Measurements from ENCODE around the gene SMIM34.
"Not testable (repeated sequence)": the region's sequence is repeated elsewhere in the genome, so short reads cannot be mapped to it uniquely, and the experiment has no call there.

The SMIM34 gene

DNA sequence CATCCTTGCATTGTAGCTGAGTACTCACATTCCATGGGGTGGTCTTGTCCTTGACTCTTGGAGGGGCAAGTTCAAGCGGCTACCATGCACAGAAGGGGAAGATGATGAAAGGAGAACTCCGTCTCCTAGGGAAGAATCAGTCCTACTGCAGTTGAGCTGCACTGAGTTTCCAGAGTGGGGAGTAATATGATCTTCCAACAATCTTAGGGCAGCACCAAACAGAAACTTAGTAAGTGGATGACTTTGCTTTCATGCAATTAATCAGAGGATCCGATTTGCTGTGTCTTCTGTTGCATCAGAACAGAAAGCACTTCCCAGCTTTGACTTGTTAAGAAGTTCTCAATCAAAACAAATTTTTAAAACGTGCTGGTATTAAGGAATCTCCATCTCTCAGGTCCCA, at the start of gene SMIM34:
Gene SMIM34, minus strand, starts transcription at position 147 of the 400 bp plus-strand sequence. Its CDS starts 112 bp downstream, at position 35.
- DNase-seq: not testable (repeated sequence)

DNA sequence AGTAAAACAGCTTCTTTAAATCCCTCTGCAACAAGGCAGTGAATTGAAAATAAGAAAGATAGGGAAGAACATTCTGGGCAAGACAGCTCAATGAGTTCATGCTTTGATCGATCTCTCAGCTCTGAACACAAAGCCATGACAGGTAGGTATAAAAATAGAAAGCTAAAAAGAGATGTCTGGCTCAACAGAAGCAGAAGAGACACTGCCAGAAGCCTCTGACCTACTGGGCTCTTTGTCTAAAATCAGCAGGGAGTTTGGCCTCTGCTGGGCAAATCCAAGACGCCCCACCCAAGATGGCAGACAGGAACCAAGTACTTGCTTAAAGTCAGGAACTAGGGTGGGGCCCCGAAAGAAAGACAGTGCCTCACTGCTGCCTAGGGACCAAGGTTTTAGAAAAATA, 43.6 kb upstream of the SMIM34 start:
- not testable (repeated sequence) for DNase-seq

DNA sequence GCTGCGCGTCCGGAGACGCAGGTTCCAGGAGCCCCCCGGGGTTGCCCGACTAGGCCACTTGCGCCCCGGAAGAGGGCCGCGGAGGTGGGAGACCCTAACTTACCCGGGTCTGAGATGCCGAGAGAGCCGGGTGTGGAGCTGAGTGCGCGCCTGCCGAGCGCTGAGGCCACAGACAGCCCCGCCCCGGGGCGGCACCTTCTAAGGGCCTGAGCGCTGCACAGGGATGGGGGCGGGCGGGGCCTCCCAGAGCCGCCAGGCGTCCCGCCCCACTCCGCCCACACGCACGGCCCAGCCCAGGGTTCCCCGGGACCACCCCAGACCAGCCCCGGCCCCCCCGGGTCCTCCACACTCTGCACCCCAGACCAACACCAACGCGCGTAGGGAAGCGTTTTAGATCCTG, 35.7 kb upstream of the SMIM34 start:
- not testable (repeated sequence) for DNase-seq

- DNase-seq: not testable (repeated sequence)
Measured at GRCh38 chr21:34458266-34458665, 34.5 kb upstream of the SMIM34 start.

DNA sequence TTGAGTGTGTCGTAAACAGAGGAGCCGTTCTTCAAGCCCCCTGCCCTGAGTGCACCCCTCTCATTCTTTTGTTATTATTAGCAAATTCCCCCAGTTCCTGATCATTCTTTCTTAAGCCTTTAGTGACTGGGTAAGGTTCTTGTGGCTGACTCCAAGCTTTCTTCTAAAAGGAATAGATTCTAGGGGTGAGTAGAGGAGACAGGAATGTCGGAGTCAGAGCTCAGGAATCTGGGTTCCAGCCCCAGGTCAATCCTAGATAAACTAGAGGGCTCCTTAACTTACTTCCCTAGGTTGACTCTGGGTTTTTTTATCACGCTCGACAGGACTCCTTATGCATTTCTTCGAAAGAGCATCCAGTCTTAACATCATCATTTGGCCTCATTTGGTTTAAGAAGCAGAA, 32.4 kb upstream of the SMIM34 start:
- DNase-seq: not testable (repeated sequence)

GRCh38 chr21:34455628-34456027, 31.9 kb upstream of the SMIM34 start:
- DNase-seq: not testable (repeated sequence)

GRCh38 chr21:34447018-34447417, 23.3 kb upstream of the SMIM34 start:
- DNase-seq: not testable (repeated sequence)

DNA sequence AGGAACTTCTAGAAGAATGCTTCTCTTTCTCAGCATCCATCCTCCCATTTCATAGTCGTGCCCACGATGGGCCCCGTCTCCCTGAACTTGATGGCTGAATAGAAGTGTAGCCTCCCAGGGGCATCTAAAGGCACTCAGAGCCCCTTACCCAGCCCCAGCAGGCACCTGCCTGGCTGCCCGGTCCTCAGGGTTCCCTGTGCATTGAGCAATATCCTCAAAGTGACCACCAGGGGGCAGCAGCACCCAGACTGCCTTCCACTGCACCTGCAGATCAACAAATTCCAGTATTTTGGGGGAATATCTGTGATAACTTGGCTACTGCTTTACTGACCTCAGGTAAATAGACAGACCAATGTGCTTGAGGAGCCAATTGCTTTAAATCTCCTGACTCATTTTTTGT, 19.7 kb upstream of the SMIM34 start:
- DNase-seq: not testable (repeated sequence)

- DNase-seq: not testable (repeated sequence)
Measured at GRCh38 chr21:34429710-34430109, 6.0 kb upstream of the SMIM34 start.

- DNase-seq: not testable (repeated sequence)
Measured at GRCh38 chr21:34428441-34428840, 4.7 kb upstream of the SMIM34 start.

- DNase-seq: not testable (repeated sequence)
Measured at GRCh38 chr21:34427339-34427738, 3.6 kb upstream of the SMIM34 start.

GRCh38 chr21:34417448-34418077, 6.2 kb downstream of the SMIM34 start:
- DNase-seq: not testable (repeated sequence)

GRCh38 chr21:34407294-34407693, 16.5 kb downstream of the SMIM34 start:
- not testable (repeated sequence) for DNase-seq

- not testable (repeated sequence) for DNase-seq
Measured at GRCh38 chr21:34406676-34407075, 17.1 kb downstream of the SMIM34 start.

- not testable (repeated sequence) for DNase-seq
Measured at GRCh38 chr21:34406102-34406501, 17.6 kb downstream of the SMIM34 start.

DNA sequence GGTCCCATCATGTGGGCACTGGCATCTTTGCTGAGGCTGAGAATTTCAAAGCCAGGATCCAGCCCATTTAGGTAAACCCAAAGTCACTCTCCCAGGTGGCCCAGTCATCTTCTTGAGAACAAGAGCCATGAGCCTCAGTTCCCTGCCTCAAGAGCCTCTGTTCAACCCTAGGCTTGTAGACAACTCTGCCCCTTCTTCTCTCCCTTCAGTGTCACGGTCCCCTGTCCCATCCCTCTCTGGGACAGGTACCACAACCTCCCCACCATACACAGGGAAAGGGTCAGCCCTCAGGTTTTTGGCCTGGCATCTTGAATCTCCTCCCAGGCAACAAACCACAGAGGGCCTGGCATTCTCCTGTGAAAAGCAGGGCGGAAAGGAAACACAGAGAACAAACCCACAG, 18.1 kb downstream of the SMIM34 start:
- not testable (repeated sequence) for DNase-seq

DNA sequence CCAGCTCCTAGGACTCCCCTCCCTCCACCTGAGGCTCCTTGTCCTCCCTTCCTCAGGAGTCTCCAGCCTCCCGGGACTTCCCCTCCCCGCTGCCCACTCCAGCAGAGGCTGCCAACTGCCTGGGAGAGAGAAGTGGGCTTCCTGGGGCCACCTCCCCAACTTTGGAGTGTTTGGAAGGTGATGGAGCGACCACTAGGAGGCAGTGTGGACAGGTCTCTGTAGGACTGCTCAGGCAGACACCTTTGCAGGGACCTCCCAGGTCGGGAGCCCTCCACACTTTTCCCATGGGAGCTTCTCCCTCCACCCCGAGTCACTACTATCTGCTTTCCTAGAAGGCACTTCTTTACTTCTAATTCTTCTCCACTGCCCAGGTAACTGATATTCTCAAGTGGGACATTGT, 19.0 kb downstream of the SMIM34 start:
- not testable (repeated sequence) for DNase-seq

DNA sequence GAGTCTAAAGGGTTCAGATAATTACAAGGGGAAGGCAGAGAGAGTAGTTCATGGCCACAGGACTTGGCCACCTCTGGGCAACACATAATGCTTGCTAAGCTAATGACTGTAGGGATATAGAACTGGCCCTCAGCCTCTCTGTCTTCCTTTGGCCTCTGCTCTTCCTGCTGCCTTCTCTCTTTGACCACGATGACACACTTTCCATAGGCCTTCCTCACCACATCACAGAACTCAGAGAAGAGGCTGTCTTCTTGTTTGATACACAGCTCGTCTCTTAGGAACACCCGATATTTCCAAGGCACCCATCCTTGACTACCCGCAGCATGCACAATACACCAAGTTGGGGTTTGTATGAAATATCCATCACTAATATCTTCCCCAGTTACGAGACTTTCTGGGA, 23.2 kb downstream of the SMIM34 start:
- not testable (repeated sequence) for DNase-seq

DNA sequence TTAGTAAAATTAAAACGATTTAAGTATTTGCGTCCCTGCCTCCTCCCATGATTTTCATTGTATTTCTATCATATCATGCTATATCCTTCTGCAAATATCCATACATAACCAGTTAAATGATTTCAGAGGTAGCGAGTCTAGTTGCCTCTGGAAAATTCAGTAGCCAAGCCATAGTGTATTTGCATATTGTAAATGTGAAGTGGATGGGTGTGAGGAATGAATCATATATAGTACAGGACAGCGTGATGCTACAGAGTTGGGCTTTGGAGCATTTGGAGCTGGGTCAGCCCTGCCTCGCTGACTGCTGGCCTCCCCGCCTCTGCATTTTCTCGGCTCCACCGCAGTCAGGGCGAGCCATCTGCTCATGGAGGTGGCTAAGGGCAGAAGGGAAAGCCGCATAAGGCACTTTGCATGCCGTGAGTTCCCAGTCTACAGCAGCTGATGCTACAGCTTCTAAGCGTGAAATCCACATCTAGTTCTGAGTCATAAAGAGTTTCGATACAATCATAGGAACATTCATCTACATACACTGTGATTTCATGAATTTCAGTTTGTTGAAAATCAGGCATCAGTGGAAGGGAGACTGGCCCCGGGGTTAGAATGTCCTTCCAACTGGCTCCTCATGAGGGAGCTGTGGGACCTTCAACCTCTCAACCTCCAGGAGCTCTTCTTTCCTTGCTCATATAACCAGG, 39.9 kb downstream of the SMIM34 start:
- not testable (repeated sequence) for DNase-seq

- not testable (repeated sequence) for DNase-seq
Measured at GRCh38 chr21:34383138-34383537, 40.6 kb downstream of the SMIM34 start.

DNA sequence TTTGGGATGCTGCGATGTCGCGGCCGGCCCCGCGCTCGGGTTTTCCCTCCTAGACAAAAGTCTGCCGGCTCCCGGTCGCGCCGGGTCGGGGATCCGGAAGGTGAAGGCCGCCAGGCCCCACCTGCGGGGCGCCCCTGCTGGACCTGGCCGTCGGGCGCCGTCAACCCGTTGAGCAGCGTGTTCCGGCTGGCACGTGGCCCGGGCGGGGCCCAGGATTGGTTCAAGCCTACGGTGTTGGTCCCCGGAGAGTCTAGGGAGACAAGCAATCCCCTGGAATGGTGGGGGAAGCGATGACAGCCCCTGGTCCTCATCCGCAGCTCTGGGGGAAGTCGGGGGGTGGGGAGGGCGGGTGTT, 48.2 kb downstream of the SMIM34 start:
- DNase-seq: not testable (repeated sequence)

GRCh38 chr21:34374940-34375618, 48.7 kb downstream of the SMIM34 start, which contains the start of gene SMIM11:
TSS of gene SMIM11 (plus strand) at chr21:34375507. CDS start at chr21:34379505, 3,998 bp downstream.
- DNase-seq: not testable (repeated sequence)

DNA sequence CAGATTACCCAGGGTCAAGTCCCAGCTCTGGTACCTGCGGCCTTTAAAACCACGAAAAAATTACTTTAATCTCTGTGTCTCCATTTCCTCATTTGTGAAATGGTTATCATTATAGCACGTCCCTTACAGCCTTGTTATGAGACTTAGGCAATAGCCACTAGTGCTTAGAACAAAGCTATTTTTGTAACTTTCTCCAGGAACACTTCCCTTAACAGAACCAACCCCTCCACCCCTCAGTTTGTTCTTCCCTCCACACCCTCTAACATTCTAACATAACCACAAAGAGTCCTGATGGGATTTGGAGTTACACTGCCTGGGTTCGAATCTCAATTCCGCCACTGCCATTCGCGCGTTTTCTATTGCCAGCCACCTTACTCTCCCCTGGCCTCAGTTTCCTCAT, 49.3 kb downstream of the SMIM34 start:
- not testable (repeated sequence) for DNase-seq

DNA sequence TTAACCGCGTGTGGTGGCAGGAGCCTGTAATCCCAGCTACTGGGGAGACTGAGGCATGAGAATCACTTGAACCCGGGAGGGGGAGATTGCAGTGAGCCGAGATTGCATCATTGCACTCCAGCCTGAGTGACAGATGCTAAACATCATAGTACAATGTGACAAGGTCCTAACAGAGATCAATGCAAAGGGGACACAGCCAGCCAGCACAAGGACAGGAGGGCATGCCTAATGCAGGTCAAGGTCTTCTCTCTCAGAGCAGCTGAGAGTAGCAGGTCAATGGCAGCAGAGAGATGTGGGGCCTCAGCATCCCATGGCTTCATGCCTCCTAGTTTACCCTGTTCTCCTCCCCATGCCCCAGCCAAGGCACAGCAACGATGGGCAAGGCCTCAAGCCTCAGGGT, 51.4 kb downstream of the SMIM34 start:
- no peak for DNase-seq
